ENCODE data around the gene CDIP1.
A peak's percentile ranks its signal among the peaks of the same experiment; 100 is the strongest.
"Not testable (repeated sequence)": the region's sequence is repeated elsewhere in the genome, so short reads cannot be mapped to it uniquely, and the experiment has no call there.

CDIP1 gene

DNA sequence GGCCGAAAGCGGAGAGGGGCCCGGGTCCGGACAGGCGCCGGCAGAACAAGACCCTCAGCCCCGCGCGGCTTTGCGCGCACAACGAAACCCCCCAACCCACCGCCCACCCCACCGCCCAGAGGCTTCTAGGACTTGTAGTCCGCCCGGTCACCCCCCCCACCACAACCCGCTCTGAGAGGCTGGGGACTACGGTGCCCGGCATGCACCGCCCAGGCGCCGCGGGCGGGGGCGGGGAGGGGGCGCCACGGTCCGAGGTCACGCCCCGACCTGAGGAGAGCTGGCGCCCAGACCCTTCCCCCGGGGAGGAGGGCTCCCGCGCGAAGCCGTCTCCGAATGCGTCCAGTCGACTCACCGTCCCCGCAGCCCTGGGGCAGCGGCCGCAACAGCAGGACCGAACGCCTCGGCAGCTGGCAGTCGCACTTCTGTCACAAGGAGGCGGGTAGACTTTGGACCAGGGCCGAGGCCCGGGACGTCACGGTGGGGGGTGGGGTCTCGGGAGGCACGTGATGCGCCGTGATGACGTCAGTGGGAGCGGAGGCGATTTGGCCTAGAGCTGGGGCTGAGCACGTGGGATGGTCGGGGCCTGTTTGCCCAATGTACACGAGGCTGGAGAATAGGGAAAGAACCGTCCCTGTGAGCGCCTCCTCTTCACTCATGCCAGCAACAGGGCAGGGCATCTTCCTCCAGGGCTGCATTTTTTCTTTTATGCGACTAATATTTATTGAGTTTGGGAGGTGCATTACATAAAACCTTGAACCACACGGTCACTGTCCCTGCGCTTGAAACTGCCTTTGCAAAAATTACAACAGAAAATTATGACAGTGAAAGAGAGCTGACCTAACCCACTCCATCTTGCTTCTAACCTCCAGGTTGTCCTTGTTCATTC lies at the start of gene CDIP1:
Gene CDIP1, minus strand, starts transcription at position 424 of the 886 bp plus-strand sequence. CDS start 24,643 bp downstream, outside the sequence.
- peak; percentile 94 for DNase-seq (ENCODE audit: low read depth)

GRCh38 chr16:4586291-4586690 lies 47.7 kb upstream of the CDIP1 start:
- DNase-seq (ENCODE audit: low read depth), result no peak

DNA sequence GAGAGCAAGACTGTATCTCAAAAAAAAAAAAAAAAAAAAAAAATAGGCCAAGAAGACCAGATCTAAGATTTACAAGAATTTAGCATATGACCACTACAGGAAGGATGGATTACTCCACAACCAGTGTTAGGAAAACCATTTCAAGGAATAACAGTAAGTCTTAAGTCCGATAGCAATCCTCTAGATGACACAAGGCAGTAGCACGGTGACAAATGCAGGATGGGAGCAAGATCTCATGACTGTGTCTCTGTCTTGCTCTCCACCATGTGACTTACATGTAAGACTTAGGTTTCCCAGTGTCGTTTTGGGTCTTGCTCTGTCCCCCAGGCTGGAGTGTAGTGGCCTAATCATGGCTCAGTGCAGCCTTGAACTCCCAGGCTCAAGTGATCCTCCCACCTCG lies 45.3 kb upstream of the CDIP1 start:
- no peak for DNase-seq (ENCODE audit: low read depth)

DNA sequence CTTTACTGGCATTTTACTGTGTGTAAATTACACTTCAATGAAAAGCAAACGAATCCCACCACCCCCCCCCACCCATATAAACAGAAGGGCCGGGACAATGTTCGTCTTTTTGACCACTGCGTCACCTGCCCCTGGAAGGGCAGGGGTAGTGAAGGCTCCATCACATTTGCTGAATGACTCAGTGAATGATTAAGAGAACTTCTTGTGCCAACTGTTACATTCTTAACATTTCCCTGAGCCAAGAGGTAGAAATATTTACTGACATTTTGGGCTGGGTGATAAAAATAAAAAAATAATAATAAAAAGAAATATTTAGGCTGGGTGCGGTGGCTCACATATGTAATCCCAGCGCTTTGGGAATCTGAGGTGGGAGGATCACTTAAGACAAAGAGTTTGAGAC lies 41.7 kb upstream of the CDIP1 start:
- DNase-seq (ENCODE audit: low read depth), result peak; percentile 8

DNA sequence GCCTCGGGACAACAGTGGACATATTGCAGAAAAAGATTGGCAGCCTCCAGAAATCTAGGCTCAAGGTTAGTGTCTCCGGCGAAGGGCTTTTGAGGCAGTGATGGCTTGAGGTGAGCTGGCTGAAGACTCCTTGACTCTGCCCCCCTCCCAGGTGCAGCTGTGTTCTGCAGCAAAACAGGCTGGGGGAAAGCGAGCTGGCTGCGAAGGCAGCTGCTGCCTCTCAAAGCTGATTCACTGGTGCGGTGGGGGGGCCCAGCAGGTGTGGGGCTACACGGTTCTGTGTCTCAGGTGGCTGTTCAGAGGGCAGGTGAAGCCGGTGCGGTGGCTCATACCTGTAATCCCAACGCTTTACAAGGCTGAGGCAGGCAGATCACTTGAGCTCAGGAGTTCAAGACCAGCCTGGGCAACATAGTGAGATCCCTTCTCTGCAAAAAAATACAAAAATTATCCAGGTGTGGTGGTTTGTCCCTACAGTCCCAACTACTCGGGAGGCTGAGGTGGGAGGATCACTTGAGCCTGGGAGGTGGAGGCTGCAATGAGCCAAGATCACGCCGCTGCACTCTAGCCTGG lies 40.5 kb upstream of the CDIP1 start:
- no peak for DNase-seq (ENCODE audit: low read depth)

- no peak for DNase-seq (ENCODE audit: low read depth)
Observed at GRCh38 chr16:4576008-4576407, 37.4 kb upstream of the CDIP1 start.

DNA sequence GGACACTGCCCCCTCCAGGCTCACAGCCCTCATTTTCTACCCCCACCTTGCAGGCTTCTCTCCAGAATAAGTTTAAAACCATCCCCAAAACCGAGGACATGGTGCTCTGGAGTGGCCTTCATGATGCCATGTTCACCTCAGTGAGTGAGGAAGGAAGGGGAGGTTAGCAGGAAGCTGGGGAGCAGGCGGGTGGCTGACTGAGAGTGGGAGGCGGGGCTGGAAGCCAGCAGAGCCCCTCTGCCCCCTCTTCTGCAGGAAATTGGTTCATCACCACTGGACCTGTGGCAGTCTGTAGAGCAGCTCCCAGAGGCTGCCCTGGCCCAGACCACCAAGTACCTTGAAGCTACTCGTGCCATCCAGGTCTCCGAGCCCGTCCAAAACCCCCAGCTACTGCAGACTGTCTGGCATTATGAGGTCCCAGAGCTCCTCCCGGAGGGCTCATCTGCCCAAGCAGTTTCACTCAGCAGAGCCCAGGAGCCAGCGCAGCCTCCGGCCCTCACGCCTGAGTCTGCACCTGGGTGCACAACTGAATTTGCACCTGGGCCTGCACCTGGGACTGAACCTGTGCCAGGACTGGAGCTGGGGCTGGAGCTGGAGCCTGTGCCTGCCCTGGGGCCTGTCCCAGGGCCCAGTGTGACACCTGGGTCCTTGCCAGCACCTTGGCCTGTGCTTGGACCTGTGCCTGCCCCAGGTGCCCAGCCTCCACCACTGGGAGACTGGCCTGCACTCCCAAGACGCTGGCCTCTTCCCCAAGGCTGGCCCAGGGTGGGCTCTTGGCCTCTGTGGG lies 36.5 kb upstream of the CDIP1 start:
- no peak for DNase-seq (ENCODE audit: low read depth)

GRCh38 chr16:4573926-4574325 lies 35.4 kb upstream of the CDIP1 start:
- not testable (repeated sequence) for DNase-seq (ENCODE audit: low read depth)

DNA sequence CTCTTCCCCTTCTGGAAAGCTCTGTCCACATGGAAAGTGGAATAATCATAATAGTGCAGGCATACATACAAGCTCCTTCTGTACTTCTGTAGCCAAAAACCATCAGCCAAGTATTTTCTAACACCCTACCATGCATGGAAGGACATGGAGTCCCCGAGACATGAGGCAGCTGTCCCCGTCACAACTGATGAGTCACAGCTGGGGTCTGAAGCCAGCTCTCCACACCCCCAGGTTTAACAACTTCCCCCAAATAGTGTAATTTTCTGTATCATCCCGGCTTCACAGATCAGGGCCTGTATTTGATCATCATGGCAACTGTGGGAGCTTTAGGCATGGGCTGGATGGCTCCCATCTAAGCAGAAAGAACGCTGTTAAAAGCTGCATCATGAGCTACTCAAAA lies 34.1 kb upstream of the CDIP1 start:
- DNase-seq (ENCODE audit: low read depth), result no peak

GRCh38 chr16:4570688-4571321 lies 32.2 kb upstream of the CDIP1 start:
- no peak for DNase-seq (ENCODE audit: low read depth)

DNA sequence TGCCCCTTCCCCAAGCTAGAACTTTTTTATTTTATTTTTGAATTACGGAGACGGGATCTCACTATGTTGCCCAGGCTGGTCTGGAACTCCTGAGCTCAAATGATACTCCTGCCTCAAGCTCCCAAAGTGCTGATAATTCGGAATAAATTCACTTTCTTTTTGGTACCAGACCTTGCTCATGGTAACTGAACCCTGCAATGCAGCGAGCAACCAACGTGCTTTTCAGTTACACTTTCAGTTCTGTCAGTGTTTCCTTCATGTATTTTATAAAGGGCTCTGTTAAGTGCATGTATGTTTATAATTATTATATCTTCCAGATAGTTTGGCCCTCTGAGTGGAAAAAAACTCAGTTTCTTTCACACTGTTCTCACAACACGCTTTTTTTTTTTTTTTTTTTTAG lies 31.5 kb upstream of the CDIP1 start:
- no peak for DNase-seq (ENCODE audit: low read depth)

- no peak for DNase-seq (ENCODE audit: low read depth)
Observed at GRCh38 chr16:4566144-4566543, 27.6 kb upstream of the CDIP1 start.

DNA sequence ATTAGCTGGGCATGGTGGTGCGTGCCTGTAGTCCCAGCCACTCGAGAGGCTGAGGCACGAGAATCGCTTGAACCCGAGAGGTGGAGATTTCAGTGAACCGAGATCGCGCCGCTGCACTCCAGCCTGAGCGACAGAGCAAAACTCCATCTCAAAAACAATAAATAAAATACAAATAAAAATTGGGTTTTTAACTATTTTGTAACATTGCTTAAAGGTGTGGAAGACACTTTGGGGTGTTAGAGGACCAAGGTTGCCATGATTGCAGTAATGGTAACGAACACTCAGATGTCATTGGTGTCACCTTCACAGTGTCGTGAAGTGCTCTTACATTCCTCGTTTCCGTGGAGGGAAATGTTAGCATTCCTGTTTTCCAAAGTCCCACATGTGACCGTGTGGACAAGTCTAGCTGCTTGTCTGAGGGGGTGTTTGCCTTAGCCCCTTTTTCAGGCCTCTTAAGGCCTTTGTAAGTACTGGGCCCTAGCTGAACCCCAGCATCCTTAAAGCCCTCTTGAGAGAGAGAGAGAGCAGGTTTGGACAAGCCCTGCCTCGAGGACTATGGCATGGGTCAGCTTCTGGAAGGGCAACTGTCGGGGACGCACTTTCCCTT lies 26.2 kb upstream of the CDIP1 start:
- no peak for DNase-seq (ENCODE audit: low read depth)

DNA sequence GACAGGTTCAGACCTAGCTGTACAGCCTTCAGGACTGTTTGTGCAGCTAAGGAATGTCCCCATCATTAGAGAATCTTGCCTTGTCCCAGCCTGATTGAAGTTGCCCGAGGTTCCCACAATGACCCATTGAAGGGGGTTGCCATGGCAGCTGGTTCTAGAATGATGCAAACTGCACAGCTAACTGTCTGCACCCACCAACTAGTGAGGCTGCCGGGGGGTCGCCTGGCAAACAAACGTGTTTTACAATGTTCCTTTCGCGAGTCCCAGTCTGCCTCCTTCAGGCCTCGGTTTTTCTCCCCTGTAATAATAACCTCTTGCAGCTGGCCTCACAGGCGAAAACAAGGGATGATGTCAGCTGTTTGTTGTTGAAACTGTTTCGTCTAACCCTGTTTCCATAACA lies 23.0 kb upstream of the CDIP1 start:
- DNase-seq (ENCODE audit: low read depth), result no peak

GRCh38 chr16:4557973-4558372 lies 19.4 kb upstream of the CDIP1 start:
- DNase-seq (ENCODE audit: low read depth), result no peak

DNA sequence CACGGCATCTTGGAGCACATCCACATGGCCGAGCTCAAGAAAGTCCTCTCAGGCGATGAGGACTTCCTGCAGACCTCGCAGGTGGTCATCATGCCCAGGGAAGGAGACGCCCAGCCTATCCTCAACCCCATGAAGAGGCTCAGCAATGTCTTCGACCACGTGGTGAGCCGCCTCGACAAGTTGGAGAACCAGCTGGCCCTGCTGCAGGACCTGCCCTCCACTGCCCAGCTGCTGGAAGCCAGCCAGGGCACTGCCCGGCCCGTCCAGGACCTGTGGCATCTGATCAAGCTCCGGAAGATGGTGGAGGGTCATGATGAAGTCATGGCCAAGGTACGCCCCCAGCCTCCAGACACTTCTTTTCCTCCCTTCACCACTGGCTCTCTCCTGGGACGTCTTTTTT lies 18.0 kb upstream of the CDIP1 start:
- no peak for DNase-seq (ENCODE audit: low read depth)

DNA sequence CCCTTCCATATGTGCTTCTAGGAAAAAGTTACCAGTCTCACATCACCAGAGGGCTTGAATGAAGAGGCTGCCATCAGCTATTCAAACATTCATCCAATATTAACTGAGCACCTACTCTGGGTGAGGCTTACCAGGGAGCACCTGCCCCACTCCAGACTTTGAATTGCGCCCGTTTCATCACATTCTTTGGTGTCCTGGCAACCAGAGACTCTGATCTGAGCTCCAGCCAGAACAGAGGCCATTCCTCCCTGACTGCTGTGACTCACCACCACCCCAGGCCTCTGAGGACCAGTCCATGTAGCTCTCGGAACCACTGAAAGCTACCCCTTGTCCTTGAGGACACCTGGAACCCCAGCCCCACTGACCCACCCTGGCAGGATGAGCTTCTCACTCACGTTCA lies 17.5 kb upstream of the CDIP1 start, which contains the start of gene C16orf96:
Gene C16orf96, plus strand, starts transcription at position 229 of the 400 bp plus-strand sequence. Its CDS starts 150 bp downstream, at position 379.
- DNase-seq (ENCODE audit: low read depth), result peak; percentile 33

DNA sequence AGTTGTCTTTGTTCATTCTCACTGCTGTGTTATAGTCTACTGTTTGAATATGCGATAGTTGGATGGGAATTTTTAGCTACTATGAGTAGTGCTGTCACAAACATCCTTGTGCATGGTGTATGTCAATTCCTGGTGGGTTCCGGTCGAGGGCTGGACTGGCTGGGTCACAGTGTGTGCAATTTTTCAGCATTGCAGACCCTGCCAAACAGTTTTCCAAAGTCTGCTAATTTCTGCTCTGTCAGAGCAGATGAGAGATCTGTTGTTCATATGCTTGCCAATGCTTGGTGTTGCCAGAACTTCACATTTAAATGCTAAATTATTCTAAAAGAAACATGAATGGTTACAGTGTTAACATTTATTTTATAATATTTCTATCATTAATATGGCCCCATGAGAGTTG lies 14.0 kb upstream of the CDIP1 start:
- no peak for DNase-seq (ENCODE audit: low read depth)

- DNase-seq (ENCODE audit: low read depth), result no peak
Observed at GRCh38 chr16:4550591-4550990, 12.0 kb upstream of the CDIP1 start.

DNA sequence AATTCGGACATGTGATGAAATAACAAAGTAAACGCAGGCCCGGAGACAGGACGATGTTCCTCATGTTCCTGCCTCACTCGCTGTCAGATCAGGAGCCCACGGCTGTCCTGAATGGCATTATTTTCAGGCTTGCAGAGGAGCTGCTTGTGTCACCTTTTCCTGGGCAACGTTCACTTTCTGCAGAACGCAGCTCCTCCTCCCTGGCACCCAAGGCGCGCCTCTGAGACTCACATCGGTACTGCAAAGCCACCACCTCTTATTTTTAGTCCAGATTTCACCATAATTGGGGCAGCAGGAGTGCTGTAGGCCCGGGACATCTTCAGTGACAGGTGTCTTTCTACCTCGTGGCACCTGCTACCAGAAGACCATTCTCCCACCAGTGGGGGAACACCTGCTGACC lies 9.6 kb upstream of the CDIP1 start:
- no peak for DNase-seq (ENCODE audit: low read depth)

- DNase-seq (ENCODE audit: low read depth), result no peak
Observed at GRCh38 chr16:4544473-4544872, 5.9 kb upstream of the CDIP1 start.

Measured in amniotic epithelial cell (primary cell).